Measurements from ENCODE around the gene CEP89.
"Not testable (repeated sequence)": the region's sequence is repeated elsewhere in the genome, so short reads cannot be mapped to it uniquely, and the experiment has no call there.

CEP89 gene

GRCh38 chr19:32885255-32885654 is 86.5 kb downstream of the CEP89 start:
- H3K27me3 ChIP-seq (ENCODE audit: control insufficient read depth, insufficient read depth, low read length, poor library complexity, severe bottlenecking); H3K36me3 ChIP-seq (ENCODE audit: control insufficient read depth, insufficient read depth, low read length); H3K27ac ChIP-seq (ENCODE audit: insufficient read depth, low read depth, low read length, poor library complexity, severe bottlenecking); H3K4me1 ChIP-seq (ENCODE audit: control insufficient read depth, insufficient read depth, low read length); H3K9me3 ChIP-seq (ENCODE audit: control insufficient read depth, low read length); H3K4me3 ChIP-seq (ENCODE audit: insufficient read depth, low read depth, low read length): not testable (repeated sequence)
- WGBS, 2 experiments: 92 to 95% methylated on average over 5 of the region's 5 CpGs

GRCh38 chr19:32881766-32882165 is 90.0 kb downstream of the CEP89 start:
- no peaks in the 10 kb centered on the region for H3K9me3 ChIP-seq (ENCODE audit: control insufficient read depth, low read length)
- H3K27me3 ChIP-seq (ENCODE audit: control insufficient read depth, insufficient read depth, low read length, poor library complexity, severe bottlenecking): no peaks in the 10 kb centered on the region
- no peak overlapping the region for H3K27ac ChIP-seq (ENCODE audit: insufficient read depth, low read depth, low read length, poor library complexity, severe bottlenecking)
- no peaks in the 10 kb centered on the region for H3K36me3 ChIP-seq (ENCODE audit: control insufficient read depth, insufficient read depth, low read length)
- 89 to 90% methylated on average over 11 to 12 of the region's 12 CpGs for WGBS, 2 experiments
- H3K4me1 ChIP-seq (ENCODE audit: control insufficient read depth, insufficient read depth, low read length): no peaks in the 10 kb centered on the region
- H3K4me3 ChIP-seq (ENCODE audit: insufficient read depth, low read depth, low read length): no peak overlapping the region

- no peaks in the 10 kb centered on the region for H3K36me3 ChIP-seq (ENCODE audit: control insufficient read depth, insufficient read depth, low read length)
- no peaks in the 10 kb centered on the region for H3K27me3 ChIP-seq (ENCODE audit: control insufficient read depth, insufficient read depth, low read length, poor library complexity, severe bottlenecking)
- 95 to 97% methylated on average over 2 of the region's 2 CpGs for WGBS, 2 experiments
- no peaks in the 10 kb centered on the region for H3K4me1 ChIP-seq (ENCODE audit: control insufficient read depth, insufficient read depth, low read length)
- H3K27ac ChIP-seq (ENCODE audit: insufficient read depth, low read depth, low read length, poor library complexity, severe bottlenecking): no peak overlapping the region
- no peak overlapping the region for H3K4me3 ChIP-seq (ENCODE audit: insufficient read depth, low read depth, low read length)
- no peaks in the 10 kb centered on the region for H3K9me3 ChIP-seq (ENCODE audit: control insufficient read depth, low read length)
These were observed 91.1 kb downstream of the CEP89 start for GRCh38 chr19:32880622-32881021.

DNA sequence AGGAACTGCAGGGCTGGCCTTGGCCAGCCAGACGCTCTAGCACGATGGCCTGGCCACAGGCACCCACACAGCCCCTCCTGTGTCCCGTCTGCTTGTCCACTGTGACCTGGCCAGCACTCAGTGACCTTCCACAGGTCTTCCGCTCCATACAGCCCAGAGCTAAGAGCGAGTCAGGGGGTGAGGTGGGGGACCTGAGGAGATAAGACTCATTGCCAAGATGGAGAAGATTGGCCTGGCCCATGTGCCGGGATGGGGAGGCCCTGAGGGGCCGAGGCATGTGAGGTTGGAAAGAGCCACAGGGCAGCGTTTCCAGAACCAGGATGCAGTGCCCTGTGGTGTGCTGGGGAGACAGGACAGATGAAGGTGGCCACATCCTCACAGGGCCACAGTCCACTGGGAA is 92.0 kb downstream of the CEP89 start:
- Histone ChIP-seq H3K27me3 (ENCODE audit: control insufficient read depth, insufficient read depth, low read length, poor library complexity, severe bottlenecking) (no peaks in the 10 kb centered on the region), H3K27ac (ENCODE audit: insufficient read depth, low read depth, low read length, poor library complexity, severe bottlenecking) (no peak overlapping the region), H3K4me1 (ENCODE audit: control insufficient read depth, insufficient read depth, low read length) (peaks cover 6% of the 10 kb centered on the region), H3K36me3 (ENCODE audit: control insufficient read depth, insufficient read depth, low read length) (no peaks in the 10 kb centered on the region), H3K9me3 (ENCODE audit: control insufficient read depth, low read length) (no peaks in the 10 kb centered on the region), H3K4me3 (ENCODE audit: insufficient read depth, low read depth, low read length) (no peak overlapping the region)
- WGBS, 2 experiments: 95 to 96% methylated on average over 8 of the region's 8 CpGs

DNA sequence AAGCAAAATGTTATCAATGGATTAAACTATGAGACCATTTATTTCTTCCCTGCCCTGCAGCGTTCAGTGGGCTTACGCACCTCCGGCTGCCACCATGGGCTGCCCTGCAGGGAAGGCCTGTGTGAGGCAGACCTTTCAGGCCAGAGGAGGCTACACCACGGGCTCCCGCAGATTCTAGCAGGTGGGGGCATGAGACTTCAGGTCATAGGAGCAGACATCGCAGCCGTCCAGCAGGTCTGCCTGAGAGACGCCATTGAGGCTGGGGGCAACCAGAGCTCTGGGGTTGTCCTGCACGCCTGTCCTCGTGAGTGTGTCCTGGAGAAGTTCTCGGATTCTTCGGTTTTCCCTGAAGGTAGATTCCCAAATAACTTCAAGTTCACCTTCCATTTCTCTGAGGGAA is 92.8 kb downstream of the CEP89 start:
- Histone ChIP-seq H3K27ac (ENCODE audit: insufficient read depth, low read depth, low read length, poor library complexity, severe bottlenecking) (no peak overlapping the region), H3K36me3 (ENCODE audit: control insufficient read depth, insufficient read depth, low read length) (no peaks in the 10 kb centered on the region), H3K27me3 (ENCODE audit: control insufficient read depth, insufficient read depth, low read length, poor library complexity, severe bottlenecking) (no peaks in the 10 kb centered on the region), H3K4me1 (ENCODE audit: control insufficient read depth, insufficient read depth, low read length) (peaks cover 6% of the 10 kb centered on the region), H3K4me3 (ENCODE audit: insufficient read depth, low read depth, low read length) (no peak overlapping the region), H3K9me3 (ENCODE audit: control insufficient read depth, low read length) (no peaks in the 10 kb centered on the region)
- WGBS, 2 experiments: 96 to 98% methylated on average over 12 of the region's 12 CpGs

GRCh38 chr19:32877977-32878745 is 93.6 kb downstream of the CEP89 start:
- Histone ChIP-seq H3K9me3 (ENCODE audit: control insufficient read depth, low read length) (no peaks in the 10 kb centered on the region), H3K27me3 (ENCODE audit: control insufficient read depth, insufficient read depth, low read length, poor library complexity, severe bottlenecking) (no peaks in the 10 kb centered on the region), H3K36me3 (ENCODE audit: control insufficient read depth, insufficient read depth, low read length) (no peaks in the 10 kb centered on the region), H3K4me1 (ENCODE audit: control insufficient read depth, insufficient read depth, low read length) (peaks cover 6% of the 10 kb centered on the region), H3K27ac (ENCODE audit: insufficient read depth, low read depth, low read length, poor library complexity, severe bottlenecking) (no peak overlapping the region), H3K4me3 (ENCODE audit: insufficient read depth, low read depth, low read length) (no peak overlapping the region)
- WGBS, 2 experiments: 89 to 90% methylated on average over 13 to 14 of the region's 14 CpGs

- Histone ChIP-seq H3K36me3 (ENCODE audit: control insufficient read depth, insufficient read depth, low read length) (no peaks in the 10 kb centered on the region), H3K27me3 (ENCODE audit: control insufficient read depth, insufficient read depth, low read length, poor library complexity, severe bottlenecking) (no peaks in the 10 kb centered on the region), H3K4me3 (ENCODE audit: insufficient read depth, low read depth, low read length) (no peak overlapping the region), H3K4me1 (ENCODE audit: control insufficient read depth, insufficient read depth, low read length) (peaks cover 6% of the 10 kb centered on the region), H3K27ac (ENCODE audit: insufficient read depth, low read depth, low read length, poor library complexity, severe bottlenecking) (no peak overlapping the region), H3K9me3 (ENCODE audit: control insufficient read depth, low read length) (no peaks in the 10 kb centered on the region)
- 91 to 94% methylated on average over 9 of the region's 9 CpGs for WGBS, 2 experiments
These were observed 94.3 kb downstream of the CEP89 start for GRCh38 chr19:32877323-32877912.

GRCh38 chr19:32876919-32877285 is 94.9 kb downstream of the CEP89 start:
- 83 to 88% methylated on average over 11 to 12 of the region's 12 CpGs for WGBS, 2 experiments
- no peaks in the 10 kb centered on the region for H3K36me3 ChIP-seq (ENCODE audit: control insufficient read depth, insufficient read depth, low read length)
- no peak overlapping the region for H3K4me3 ChIP-seq (ENCODE audit: insufficient read depth, low read depth, low read length)
- H3K27ac ChIP-seq (ENCODE audit: insufficient read depth, low read depth, low read length, poor library complexity, severe bottlenecking): no peak overlapping the region
- peaks cover 6% of the 10 kb centered on the region for H3K4me1 ChIP-seq (ENCODE audit: control insufficient read depth, insufficient read depth, low read length)
- no peaks in the 10 kb centered on the region for H3K9me3 ChIP-seq (ENCODE audit: control insufficient read depth, low read length)
- no peaks in the 10 kb centered on the region for H3K27me3 ChIP-seq (ENCODE audit: control insufficient read depth, insufficient read depth, low read length, poor library complexity, severe bottlenecking)

- Histone ChIP-seq H3K4me1 (ENCODE audit: control insufficient read depth, insufficient read depth, low read length) (peaks cover 6% of the 10 kb centered on the region), H3K9me3 (ENCODE audit: control insufficient read depth, low read length) (no peaks in the 10 kb centered on the region), H3K4me3 (ENCODE audit: insufficient read depth, low read depth, low read length) (no peak overlapping the region), H3K27ac (ENCODE audit: insufficient read depth, low read depth, low read length, poor library complexity, severe bottlenecking) (no peak overlapping the region), H3K36me3 (ENCODE audit: control insufficient read depth, insufficient read depth, low read length) (no peaks in the 10 kb centered on the region), H3K27me3 (ENCODE audit: control insufficient read depth, insufficient read depth, low read length, poor library complexity, severe bottlenecking) (no peaks in the 10 kb centered on the region)
- WGBS, 2 experiments: 93% methylated on average over 9 of the region's 9 CpGs
These were observed 95.4 kb downstream of the CEP89 start for GRCh38 chr19:32876236-32876918.

GRCh38 chr19:32875428-32875827 is 96.3 kb downstream of the CEP89 start:
- Histone ChIP-seq H3K9me3 (ENCODE audit: control insufficient read depth, low read length) (no peaks in the 10 kb centered on the region), H3K36me3 (ENCODE audit: control insufficient read depth, insufficient read depth, low read length) (no peaks in the 10 kb centered on the region), H3K4me3 (ENCODE audit: insufficient read depth, low read depth, low read length) (no peak overlapping the region), H3K4me1 (ENCODE audit: control insufficient read depth, insufficient read depth, low read length) (peaks cover 6% of the 10 kb centered on the region), H3K27ac (ENCODE audit: insufficient read depth, low read depth, low read length, poor library complexity, severe bottlenecking) (no peak overlapping the region), H3K27me3 (ENCODE audit: control insufficient read depth, insufficient read depth, low read length, poor library complexity, severe bottlenecking) (no peaks in the 10 kb centered on the region)
- WGBS, 2 experiments: 46 to 51% methylated on average over 6 to 7 of the region's 7 CpGs
